Pancreas (tissue), 10 donors: ENCODE results near the gene PDCD11. TPM values are rescaled to one million over a fixed set of nuclear protein-coding genes. Genes with fewer than 3 reads are reported as not detected.

ENCODE experiments used
- ATAC-seq, 4 donors: fragments of 200-7000 bp; cut with Tn5 transposase; one replicate each; pipeline versions ENCODE4 v1.8.0 to v1.9.1; 2020; ENCODE audit warnings: mild to moderate bottlenecking in 4 of 4, moderate library complexity in 4 of 4
- DNase-seq, 6 donors: peaks; one replicate each; pipeline ENCODE4 v3.0.0-alpha.2; 2020
- FAIRE-seq: peaks from 2 replicates; lab custom pipeline; 2012; peaks lifted over from hg19 to GRCh38; lab: Jason Lieb, UNC
- H3K27ac ChIP-seq, 4 donors: fragments of 200-600 bp; sonication (generic); 1 replicate in 3 of 4; 2 replicates in 1 of 4; pipeline versions ENCODE4 v1.5.0 to v1.8.0; 2020
- H3K27me3 ChIP-seq, 4 donors: fragments of 200-600 bp; one replicate each; pipeline ENCODE4 v1.8.0; 2021
- H3K36me3 ChIP-seq, 3 donors: fragments of 200-600 bp; sonication (generic) in 1 of 3; one replicate each; pipeline versions ENCODE4 v1.5.0 to v1.8.0; 2020 to 2021
- H3K4me1 ChIP-seq, 3 donors: fragments of 200-600 bp; one replicate each; pipeline ENCODE4 v1.8.0; 2021
- H3K4me3 ChIP-seq, 4 donors: fragments of 200-600 bp; sonication (generic) in 2 of 4; one replicate each; pipeline versions ENCODE4 v1.5.0 to v1.8.0; 2020 to 2021
- H3K9me3 ChIP-seq, 4 donors: fragments of 200-600 bp; one replicate each; pipeline ENCODE4 v1.8.0; 2021
- WGBS, 2 donors: extraction: QIAGEN DNeasy Blood & Tissue Kit; methylation state at CpG; one replicate each; pipeline ENCODE4 v1.1.7; 2013; 5-methylcytosine and 5-hydroxymethylcytosine counted together
- intact Hi-C, 3 donors: fragments of 100-400 bp; cut with DNase I; formaldehyde crosslinking; loops; one replicate each; pipeline versions ENCODE4 v1.11.1 to v1.14.2; 2022
- polyA plus RNA-seq, 2 donors: library from polyadenylated mRNA; stranded (reverse); fragments of 200-250 nt; gene quantifications; one replicate each; pipeline ENCODE4 v1.2.3, GENCODE V29; 2013
- total RNA-seq, 6 donors: library from RNA; stranded (reverse); fragmentation: NEBNext Ultra II Directional in 4 of 6; extraction: Animal tissue kit (Norgen Biotek cat#: 25700) in 4 of 6; gene quantifications; one replicate each; pipeline versions ENCODE4 v1.2.1 to v1.2.4, GENCODE V29; 2021 to 2023
- TF ChIP-seq, protein P1 (sequence below), 4 donors: fragments of 200-600 bp; sonication (generic) in 3 of 4; IDR thresholded peaks; one replicate each; pipeline versions ENCODE4 v1.5.0 to v1.8.0; 2021; ENCODE audit warnings: antibody characterized with exemption in 4 of 4
- donor health status: healthy with polysubstance abuse.
- donor health status: DM: no; HTN: no; CAD: no; lungs with moderate emphysema.
- donor health status: DM: no; HTN: no; CAD: no.
- donor health status: control.
- donor health status: control.
- donor health status: Bipolar disorder and iron deficiency.
- donor health status: DM: yes; HTN: yes; CAD: no.
- donor health status: DM: no; HTN: no; CAD: no.
- donor health status: DM: no; HTN: no; CAD: no.
- donor health status: DM: yes; HTN: yes; CAD: no.

Gene PDCD11
- total and polyA plus RNA-seq, 8 donors, result 11.3 to 27.4 (median 16.2) TPM

DNA sequence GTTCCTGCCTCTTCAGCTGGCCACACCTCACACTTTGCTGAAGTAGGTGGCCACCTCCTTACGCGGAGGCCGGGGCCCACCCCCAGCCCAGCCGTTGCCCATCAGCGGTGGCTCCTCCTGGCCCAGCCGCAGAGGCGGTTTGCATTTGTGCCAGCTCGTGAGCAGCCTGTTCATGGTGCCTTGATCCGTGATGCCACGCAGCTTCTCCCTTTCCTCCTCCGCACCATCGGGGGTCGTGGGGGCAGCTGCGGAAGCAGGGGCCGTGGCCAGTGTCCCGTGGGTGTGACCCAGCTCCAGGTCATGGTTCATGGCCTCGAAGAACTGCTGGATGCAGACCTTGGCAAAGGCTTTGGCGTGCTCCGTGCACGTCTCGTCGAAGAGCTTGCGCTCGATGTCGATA, 58.8 kb downstream of the PDCD11 start:
- FAIRE-seq, result no peak
- Histone ChIP-seq H3K36me3 (no peaks in the 10 kb centered on the region), H3K4me3 (no peak overlapping the region), H3K9me3 (no peaks in the 10 kb centered on the region), H3K27ac (no peak overlapping the region), H3K27me3 (no peaks in the 10 kb centered on the region), H3K4me1 (peaks cover 0 to 4% (median 0%) of the 10 kb centered on the region in 3 donors)
- intact Hi-C loops, result no loop called here
- 83 to 87% methylated on average over 25 of the region's 25 CpGs for WGBS, 2 donors
- TF ChIP-seq, protein P1, sequence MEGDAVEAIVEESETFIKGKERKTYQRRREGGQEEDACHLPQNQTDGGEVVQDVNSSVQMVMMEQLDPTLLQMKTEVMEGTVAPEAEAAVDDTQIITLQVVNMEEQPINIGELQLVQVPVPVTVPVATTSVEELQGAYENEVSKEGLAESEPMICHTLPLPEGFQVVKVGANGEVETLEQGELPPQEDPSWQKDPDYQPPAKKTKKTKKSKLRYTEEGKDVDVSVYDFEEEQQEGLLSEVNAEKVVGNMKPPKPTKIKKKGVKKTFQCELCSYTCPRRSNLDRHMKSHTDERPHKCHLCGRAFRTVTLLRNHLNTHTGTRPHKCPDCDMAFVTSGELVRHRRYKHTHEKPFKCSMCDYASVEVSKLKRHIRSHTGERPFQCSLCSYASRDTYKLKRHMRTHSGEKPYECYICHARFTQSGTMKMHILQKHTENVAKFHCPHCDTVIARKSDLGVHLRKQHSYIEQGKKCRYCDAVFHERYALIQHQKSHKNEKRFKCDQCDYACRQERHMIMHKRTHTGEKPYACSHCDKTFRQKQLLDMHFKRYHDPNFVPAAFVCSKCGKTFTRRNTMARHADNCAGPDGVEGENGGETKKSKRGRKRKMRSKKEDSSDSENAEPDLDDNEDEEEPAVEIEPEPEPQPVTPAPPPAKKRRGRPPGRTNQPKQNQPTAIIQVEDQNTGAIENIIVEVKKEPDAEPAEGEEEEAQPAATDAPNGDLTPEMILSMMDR (IDR thresholded peaks at IDR 0.05), result no peak
- ATAC-seq, result no peak
- DNase-seq, result no peak

- ATAC-seq (no peak), FAIRE-seq (no peak), DNase-seq (no peak)
- Histone ChIP-seq H3K36me3 (no peaks in the 10 kb centered on the region), H3K9me3 (no peaks in the 10 kb centered on the region), H3K4me1 (peaks cover 0 to 4% (median 0%) of the 10 kb centered on the region in 3 donors), H3K4me3 (no peak overlapping the region), H3K27me3 (no peaks in the 10 kb centered on the region), H3K27ac (no peak overlapping the region)
- TF ChIP-seq, protein P1 (IDR thresholded peaks at IDR 0.05), result no peak
- 86 to 90% methylated on average over 9 of the region's 9 CpGs for WGBS, 2 donors
- intact Hi-C loops, result no loop called here
Observed at GRCh38 chr10:103456074-103456660, 59.7 kb downstream of the PDCD11 start.

DNA sequence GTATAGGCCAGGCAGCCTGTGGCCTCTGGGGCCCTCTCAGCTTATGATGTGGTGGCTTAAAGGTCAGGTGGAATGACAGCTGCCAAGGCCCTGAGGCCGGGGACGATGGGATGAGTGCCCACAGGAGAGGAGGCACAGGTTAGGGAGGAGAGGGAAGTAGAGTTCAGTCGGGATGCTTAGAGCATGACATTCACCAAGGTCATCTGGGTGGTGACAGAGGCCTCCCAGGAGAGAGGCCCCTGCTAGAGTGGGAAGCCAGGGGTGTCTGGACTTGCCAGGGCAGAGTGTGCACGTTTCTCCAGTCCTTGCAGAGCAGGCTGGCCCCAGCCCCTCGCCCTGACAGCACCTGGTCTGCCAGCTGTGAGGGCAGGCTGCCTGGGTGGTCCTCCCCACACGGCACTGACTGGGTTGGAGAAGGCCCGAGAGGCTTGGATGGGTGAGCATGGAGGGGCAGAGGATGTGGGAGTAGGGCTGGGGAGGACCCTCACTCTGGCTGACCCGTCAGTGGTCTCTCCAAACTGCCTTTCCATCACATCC, 60.8 kb downstream of the PDCD11 start:
- Histone ChIP-seq H3K9me3 (no peaks in the 10 kb centered on the region), H3K27ac (no peak overlapping the region), H3K36me3 (no peaks in the 10 kb centered on the region), H3K4me1 (peaks cover 0 to 4% (median 0%) of the 10 kb centered on the region in 3 donors), H3K27me3 (no peaks in the 10 kb centered on the region), H3K4me3 (no peak overlapping the region)
- TF ChIP-seq, protein P1 (IDR thresholded peaks at IDR 0.05), result no peak
- intact Hi-C loops, result no loop called here
- DNase-seq, result no peak
- FAIRE-seq, result no peak
- no peak for ATAC-seq
- 75 to 84% methylated on average over 8 of the region's 8 CpGs for WGBS, 2 donors

GRCh38 chr10:103457896-103458583, 61.6 kb downstream of the PDCD11 start:
- intact Hi-C loops, result no loop called here
- TF ChIP-seq, protein P1 (IDR thresholded peaks at IDR 0.05), result no peak
- 93 to 95% methylated on average over 34 to 39 of the region's 39 CpGs for WGBS, 2 donors
- DNase-seq, result no peak
- Histone ChIP-seq H3K27ac (no peak overlapping the region), H3K4me3 (no peak overlapping the region), H3K4me1 (no peaks in the 10 kb centered on the region), H3K36me3 (no peaks in the 10 kb centered on the region), H3K9me3 (no peaks in the 10 kb centered on the region), H3K27me3 (no peaks in the 10 kb centered on the region)
- no peak for ATAC-seq
- FAIRE-seq, result no peak

- DNase-seq, result no peak
- no peak for ATAC-seq
- WGBS, 2 donors, result 78 to 82% methylated on average over 9 of the region's 9 CpGs
- Histone ChIP-seq H3K4me1 (no peaks in the 10 kb centered on the region), H3K4me3 (no peak within 1 kb of the TSS), H3K9me3 (no peaks in the 10 kb centered on the region), H3K27me3 (no peaks in the 10 kb centered on the region), H3K36me3 (no peaks in the 10 kb centered on the region), H3K27ac (no peak within 1 kb of the TSS)
- intact Hi-C loops, result no loop called here
- TF ChIP-seq, protein P1 (IDR thresholded peaks at IDR 0.05), result no peak
- FAIRE-seq, result no peak
Observed at GRCh38 chr10:103458720-103459119, 62.3 kb downstream of the PDCD11 start, which contains the start of gene CALHM1. TSS of gene CALHM1 (minus strand) at chr10:103458900. CDS start at chr10:103458751, 149 bp downstream.
